Uterus (tissue), 4 donors: ENCODE results near the gene PRTFDC1. TPM values are rescaled to one million over a fixed set of nuclear protein-coding genes. Genes with fewer than 3 reads are reported as not detected.

ENCODE experiments used
- DNase-seq, 2 donors: peaks; one replicate each; pipeline ENCODE4 v3.0.0-alpha.2; 2019 to 2020
- H3K27ac ChIP-seq, 2 donors: fragments of 200-600 bp; sonication (generic); 1 replicate in 1 of 2; 2 replicates in 1 of 2; pipeline ENCODE4 v1.5.1; 2016 to 2018
- H3K27me3 ChIP-seq, 2 donors: fragments of 200-600 bp; sonication (generic); one replicate each; pipeline ENCODE4 v1.5.1; 2018 to 2019; ENCODE audit warnings: control low read depth in 1 of 2
- H3K36me3 ChIP-seq, 2 donors: fragments of 200-600 bp; sonication (generic); one replicate each; pipeline ENCODE4 v1.5.1; 2019; ENCODE audit warnings: control low read depth in 1 of 2
- H3K4me1 ChIP-seq, 2 donors: fragments of 200-600 bp; sonication (generic); one replicate each; pipeline ENCODE4 v1.5.1; 2018 to 2019; ENCODE audit warnings: control low read depth in 1 of 2
- H3K4me3 ChIP-seq, 2 donors: fragments of 200-600 bp; sonication (generic); 1 replicate in 1 of 2; 2 replicates in 1 of 2; pipeline ENCODE4 v1.5.1; 2018 to 2019; ENCODE audit warnings: mild to moderate bottlenecking in 1 of 2
- H3K9me3 ChIP-seq, 2 donors: fragments of 200-600 bp; sonication (generic); one replicate each; pipeline ENCODE4 v1.5.1; 2019; ENCODE audit warnings: control low read depth in 1 of 2
- CTCF ChIP-seq, 4 experiments: fragments of 200-600 bp in 2 of 4; fragments of 450-650 bp in 2 of 4; sonication (generic) in 2 of 4; IDR thresholded peaks; one replicate each; pipeline ENCODE4 v1.5.1; 2016 to 2019; ENCODE audit warnings: antibody characterized with exemption in 4 of 4, mild to moderate bottlenecking in 2 of 4, moderate library complexity in 1 of 4
- POLR2A ChIP-seq, 2 donors: fragments of 450-650 bp; IDR thresholded peaks; one replicate each; pipeline ENCODE4 v1.6.1; 2016; ENCODE audit warnings: antibody characterized with exemption in 2 of 2, mild to moderate bottlenecking in 1 of 2, moderate library complexity in 1 of 2
- intact Hi-C: fragments of 100-400 bp; cut with DNase I; formaldehyde crosslinking; loops from one replicate; pipeline ENCODE4 v1.15.1; 2023; ENCODE audit warnings: low total_unique reads
- total RNA-seq, 4 donors: library from RNA; depleted of rRNA in 3 of 4; stranded (reverse); fragments of >200 nt in 3 of 4; gene quantifications; one replicate each; pipeline versions ENCODE4 v1.1.0 to v1.2.4, GENCODE V29; 2014 to 2023
- donor health status: DM: yes; HTN: yes; CAD: no.

The PRTFDC1 gene
- total RNA-seq, 4 donors from 2014 or later = 1.3 to 38.7 (median 20.3) TPM

- Histone ChIP-seq H3K4me1 (no peaks in the 10 kb centered on the region), H3K4me3 (no peak overlapping the region), H3K27me3 (no peaks in the 10 kb centered on the region), H3K27ac (no peak overlapping the region), H3K36me3 (no peaks in the 10 kb centered on the region), H3K9me3 (no peaks in the 10 kb centered on the region)
- DNase-seq = no peak
- intact Hi-C loops = no loop called here
- no peak for TF ChIP-seq POLR2A (IDR thresholded peaks at IDR 0.05)
- TF ChIP-seq CTCF (IDR thresholded peaks at IDR 0.05) = no peak
Observed at GRCh38 chr10:24894309-24894708, 58.1 kb downstream of the PRTFDC1 start.

- intact Hi-C loops = no loop called here
- DNase-seq = no peak
- Histone ChIP-seq H3K4me1 (no peaks in the 10 kb centered on the region), H3K9me3 (no peaks in the 10 kb centered on the region), H3K36me3 (no peaks in the 10 kb centered on the region), H3K4me3 (no peak overlapping the region), H3K27ac (no peak overlapping the region), H3K27me3 (no peaks in the 10 kb centered on the region)
- no peak for TF ChIP-seq CTCF (IDR thresholded peaks at IDR 0.05)
- TF ChIP-seq POLR2A (IDR thresholded peaks at IDR 0.05) = no peak
Observed at GRCh38 chr10:24893127-24893526, 59.3 kb downstream of the PRTFDC1 start.

GRCh38 chr10:24891823-24892222 is 60.6 kb downstream of the PRTFDC1 start:
- no peaks in the 10 kb centered on the region for H3K9me3 ChIP-seq
- intact Hi-C loops = no loop called here

GRCh38 chr10:24889639-24890038 is 62.8 kb downstream of the PRTFDC1 start:
- H3K27me3 ChIP-seq = no peaks in the 10 kb centered on the region
- no peaks in the 10 kb centered on the region for H3K9me3 ChIP-seq
- H3K27ac ChIP-seq = no peak overlapping the region
- no peak overlapping the region for H3K4me3 ChIP-seq
- no peaks in the 10 kb centered on the region for H3K36me3 ChIP-seq
- no peaks in the 10 kb centered on the region for H3K4me1 ChIP-seq
- TF ChIP-seq CTCF (IDR thresholded peaks at IDR 0.05) (no peak), POLR2A (IDR thresholded peaks at IDR 0.05) (no peak)
- no peak for DNase-seq
- intact Hi-C loops = no loop called here

More at GRCh38 chr10:24891823-24892222, 60.6 kb downstream of the PRTFDC1 start:
- TF ChIP-seq CTCF (IDR thresholded peaks at IDR 0.05) = no peak
- no peak for TF ChIP-seq POLR2A (IDR thresholded peaks at IDR 0.05)
- DNase-seq = no peak
- no peaks in the 10 kb centered on the region for H3K27me3 ChIP-seq
- no peaks in the 10 kb centered on the region for H3K36me3 ChIP-seq
- no peak overlapping the region for H3K27ac ChIP-seq
- no peak overlapping the region for H3K4me3 ChIP-seq
- H3K4me1 ChIP-seq = no peaks in the 10 kb centered on the region

- Histone ChIP-seq H3K27me3 (no peaks in the 10 kb centered on the region), H3K4me1 (no peaks in the 10 kb centered on the region), H3K36me3 (no peaks in the 10 kb centered on the region), H3K9me3 (no peaks in the 10 kb centered on the region), H3K27ac (no peak overlapping the region), H3K4me3 (no peak overlapping the region)
- TF ChIP-seq CTCF (IDR thresholded peaks at IDR 0.05) = no peak
- intact Hi-C loops = no loop called here
- no peak for DNase-seq
Observed at GRCh38 chr10:24887855-24888231, 64.6 kb downstream of the PRTFDC1 start.
